SW480 (cell line): ENCODE results near the gene PTPRS.
"Not testable (repeated sequence)": the region's sequence is repeated elsewhere in the genome, so short reads cannot be mapped to it uniquely, and the experiment has no call there.

ENCODE experiments used
- DNase-seq: peaks from one replicate; pipeline ENCODE4 v3.0.0-alpha.2; 2016; ENCODE audit warnings: low spot score

The PTPRS gene

GRCh38 chr19:5340637-5341447 is at the start of gene PTPRS:
TSS of gene PTPRS (minus strand) at chr19:5340812. CDS start at chr19:5286140, 54,672 bp downstream.
- peak; percentile 69 for DNase-seq

GRCh38 chr19:5389353-5389752 is 48.7 kb upstream of the PTPRS start:
- DNase-seq, result no peak

- no peak for DNase-seq
These were observed 46.9 kb upstream of the PTPRS start for GRCh38 chr19:5387472-5387871.

GRCh38 chr19:5386841-5387240 is 46.2 kb upstream of the PTPRS start:
- no peak for DNase-seq

- not testable (repeated sequence) for DNase-seq
These were observed 40.6 kb upstream of the PTPRS start for GRCh38 chr19:5381197-5381596.

GRCh38 chr19:5380215-5380919 is 39.8 kb upstream of the PTPRS start:
- no peak for DNase-seq

GRCh38 chr19:5376928-5377327 is 36.3 kb upstream of the PTPRS start:
- DNase-seq, result no peak

GRCh38 chr19:5372572-5373200 is 32.1 kb upstream of the PTPRS start:
- no peak for DNase-seq

GRCh38 chr19:5369962-5370367 is 29.4 kb upstream of the PTPRS start:
- DNase-seq, result peak; percentile 20

GRCh38 chr19:5369304-5369703 is 28.7 kb upstream of the PTPRS start:
- no peak for DNase-seq

GRCh38 chr19:5367530-5368133 is 27.0 kb upstream of the PTPRS start:
- no peak for DNase-seq

GRCh38 chr19:5365905-5366304 is 25.3 kb upstream of the PTPRS start:
- DNase-seq, result no peak

GRCh38 chr19:5364674-5365073 is 24.1 kb upstream of the PTPRS start:
- no peak for DNase-seq

- not testable (repeated sequence) for DNase-seq
These were observed 21.2 kb upstream of the PTPRS start for GRCh38 chr19:5361839-5362238.

- DNase-seq, result no peak
These were observed 20.8 kb upstream of the PTPRS start for GRCh38 chr19:5361407-5361806.

GRCh38 chr19:5360003-5360780 is 19.6 kb upstream of the PTPRS start:
- DNase-seq, result no peak

GRCh38 chr19:5358173-5358800 is 17.7 kb upstream of the PTPRS start:
- DNase-seq, result no peak

GRCh38 chr19:5357584-5357983 is 17.0 kb upstream of the PTPRS start:
- DNase-seq, result no peak

- no peak for DNase-seq
These were observed 16.3 kb upstream of the PTPRS start for GRCh38 chr19:5356918-5357317.

GRCh38 chr19:5356428-5356827 is 15.8 kb upstream of the PTPRS start:
- DNase-seq, result no peak

- DNase-seq, result no peak
These were observed 15.1 kb upstream of the PTPRS start for GRCh38 chr19:5355693-5356092.
